ENCODE measurements around the gene SVBP. TPM values are rescaled to one million over a fixed set of nuclear protein-coding genes. Genes with fewer than 3 reads are reported as not detected.
A peak's percentile ranks its signal among the peaks of the same experiment; 100 is the strongest.
"Not testable (repeated sequence)": the region's sequence is repeated elsewhere in the genome, so short reads cannot be mapped to it uniquely, and the experiment has no call there.

The SVBP gene
- polyA plus RNA-seq, 2 of the 4 experiments (the other 2 are of a cell fraction), result 9.1 to 24.8 TPM

- Histone ChIP-seq H3K4me1 (peaks cover 37% of the 10 kb centered on the region), H3K27ac (peak overlapping the region; percentile 97 to 98), H3K9me3 (no peaks in the 10 kb centered on the region), H3K4me2 (peak overlapping the region; percentile 77), H3K4me3 (peak overlapping the region; percentile 52)
- under 1% methylated on average over 8 of the region's 13 CpGs for WGBS (ENCODE audit: missing lambda C conversion rate)
- ATAC-seq, result peak in 1 of 2 experiments; percentile 7; a peak in 2 of 6 replicates
- POLR2A ChIA-PET, result interaction anchor here (1.0 to 3.0 kb wide), 3 partner anchors 29 to 107 kb away, joined by 3 to 15 read pairs (median 12); partner anchors contain the start of genes C1orf50, P3H1 and ZNF691
- CTCF ChIA-PET, result interaction anchor here (2.0 kb wide), 1 partner anchor 39 kb away, joined by 7 read pairs; no protein-coding TSS in a partner anchor
- FAIRE-seq, result no peak
- TF ChIP-seq PHF8 (IDR thresholded peaks at IDR 0.05; ENCODE audit: borderline replicate concordance, low read depth) (no peak), MAZ (IDR thresholded peaks at IDR 0.05; ENCODE audit: borderline replicate concordance, low read depth, low read length) (no peak), RFX5 (IDR thresholded peaks at IDR 0.05) (no peak), TP53 (CRISPR knock-in tag; IDR thresholded peaks at IDR 0.05) (no peak), CTCF (IDR thresholded peaks at IDR 0.05) (no peak), HOXB5 (CRISPR knock-in tag; IDR thresholded peaks at IDR 0.05) (no peak), TFCP2L1 (CRISPR knock-in tag; IDR thresholded peaks at IDR 0.05) (no peak), ZSCAN20 (CRISPR knock-in tag; IDR thresholded peaks at IDR 0.05) (no peak), RCOR1 (IDR thresholded peaks at IDR 0.05; ENCODE audit: low read depth, low read length) (no peak), JUNB (IDR thresholded peaks at IDR 0.05) (no peak), CHD2 (IDR thresholded peaks at IDR 0.05; ENCODE audit: low read length, partially characterized antibody) (no peak), HOXA7 (CRISPR knock-in tag; IDR thresholded peaks at IDR 0.05) (no peak), MAFK (IDR thresholded peaks at IDR 0.05; ENCODE audit: partially characterized antibody) (no peak), CHD4 (IDR thresholded peaks at IDR 0.05; ENCODE audit: borderline replicate concordance) (no peak)
- peak in 1 of 2 experiments; percentile 72 for DNase-seq (ENCODE audit: low read depth in 1 of 2, low spot score in 1 of 2)
These were observed 207 bp upstream of the SVBP start for GRCh38 chr1:42817440-42817767.

GRCh38 chr1:42815941-42816584, 1.1 kb downstream of the SVBP start:
- peak overlapping the region; percentile 97 to 98 for H3K27ac ChIP-seq
- DNase-seq (ENCODE audit: low read depth in 1 of 2, low spot score in 1 of 2), result no peak
- peak overlapping the region; percentile 52 for H3K4me3 ChIP-seq
- 55% methylated on average over 7 of the region's 7 CpGs for WGBS (ENCODE audit: missing lambda C conversion rate)
- POLR2A ChIA-PET, result interaction anchor here (1.0 to 3.0 kb wide), 3 partner anchors 10 to 49 kb away, joined by 4 to 15 read pairs (median 12); partner anchors contain the start of genes C1orf50, P3H1 and ZNF691
- H3K4me2 ChIP-seq, result peak overlapping the region; percentile 68
- CTCF ChIA-PET, result interaction anchor here (0.6 to 2.0 kb wide), 3 partner anchors 30 to 336 kb away, joined by 4 to 7 read pairs (median 5); partner anchors contain the start of gene ZNF691
- peaks cover 26% of the 10 kb centered on the region; the same call in 2 of the 3 replicates for H3K4me1 ChIP-seq
- TF ChIP-seq ZNF302 (CRISPR knock-in tag; IDR thresholded peaks at IDR 0.05) (no peak), MAZ (IDR thresholded peaks at IDR 0.05; ENCODE audit: borderline replicate concordance, low read depth, low read length) (no peak), MAFK (IDR thresholded peaks at IDR 0.05; ENCODE audit: partially characterized antibody) (no peak), FOXS1 (CRISPR knock-in tag; IDR thresholded peaks at IDR 0.05) (no peak)
- no peak for FAIRE-seq
- no peaks in the 10 kb centered on the region for H3K9me3 ChIP-seq
- ATAC-seq, result peak; percentile 6 to 32; a peak in 4 of 6 replicates

GRCh38 chr1:42814815-42815214, 2.4 kb downstream of the SVBP start:
- FAIRE-seq; H3K27ac ChIP-seq; ATAC-seq; H3K9me3 ChIP-seq; H3K4me2 ChIP-seq; POLR2A ChIA-PET; CTCF ChIA-PET; H3K4me3 ChIP-seq; DNase-seq (ENCODE audit: low read depth in 1 of 2, low spot score in 1 of 2): not testable (repeated sequence)
- peaks cover 19% of the 10 kb centered on the region; the same call in 2 of the 3 replicates for H3K4me1 ChIP-seq
- WGBS (ENCODE audit: missing lambda C conversion rate), result 73% methylated on average over 1 of the region's 3 CpGs

- H3K27ac ChIP-seq, result no peak overlapping the region
- no peak overlapping the region for H3K4me2 ChIP-seq
- ChIA-PET CTCF (no interaction called here), POLR2A (interaction anchor here (1.2 kb wide), 1 partner anchor 9 kb away, joined by 4 read pairs; no protein-coding TSS in a partner anchor)
- no peak for DNase-seq (ENCODE audit: low read depth in 1 of 2, low spot score in 1 of 2)
- H3K4me1 ChIP-seq, result no peaks in the 10 kb centered on the region
- H3K4me3 ChIP-seq, result no peak overlapping the region
- TF ChIP-seq POLR2A (IDR thresholded peaks at IDR 0.05; ENCODE audit: low read length), result no peak
- no peak for TF ChIP-seq RAD21 (conservative IDR thresholded peaks at IDR 0.05 in 1 of 2, IDR thresholded peaks at IDR 0.05 in 1 of 2)
- H3K9me3 ChIP-seq, result no peaks in the 10 kb centered on the region
- no peak for FAIRE-seq
- ATAC-seq, result no peak
These were observed 10.0 kb downstream of the SVBP start for GRCh38 chr1:42807056-42807668.

All from A549 (cell line).